Fibroblast of pulmonary artery (primary cell): ENCODE data around the gene ABCA4.

ENCODE experiments used
- DNase-seq: peaks from one replicate; pipeline ENCODE4 v3.0.0-alpha.2; 2010; ENCODE audit warnings: low read depth
- H3K4me3 ChIP-seq: replicated peaks from 2 replicates; pipeline ENCODE4 v1.5.1; 2011; ENCODE audit warnings: low read depth, mild to moderate bottlenecking, control low read depth, low read length, moderate library complexity
- TF ChIP-seq, protein P1 (sequence below): IDR thresholded peaks from 2 replicates; pipeline ENCODE4 v1.5.1; 2011; ENCODE audit warnings: mild to moderate bottlenecking, control low read depth, low read length, inconsistent platforms; ENCODE audit errors: missing control alignments

Gene ABCA4

DNA sequence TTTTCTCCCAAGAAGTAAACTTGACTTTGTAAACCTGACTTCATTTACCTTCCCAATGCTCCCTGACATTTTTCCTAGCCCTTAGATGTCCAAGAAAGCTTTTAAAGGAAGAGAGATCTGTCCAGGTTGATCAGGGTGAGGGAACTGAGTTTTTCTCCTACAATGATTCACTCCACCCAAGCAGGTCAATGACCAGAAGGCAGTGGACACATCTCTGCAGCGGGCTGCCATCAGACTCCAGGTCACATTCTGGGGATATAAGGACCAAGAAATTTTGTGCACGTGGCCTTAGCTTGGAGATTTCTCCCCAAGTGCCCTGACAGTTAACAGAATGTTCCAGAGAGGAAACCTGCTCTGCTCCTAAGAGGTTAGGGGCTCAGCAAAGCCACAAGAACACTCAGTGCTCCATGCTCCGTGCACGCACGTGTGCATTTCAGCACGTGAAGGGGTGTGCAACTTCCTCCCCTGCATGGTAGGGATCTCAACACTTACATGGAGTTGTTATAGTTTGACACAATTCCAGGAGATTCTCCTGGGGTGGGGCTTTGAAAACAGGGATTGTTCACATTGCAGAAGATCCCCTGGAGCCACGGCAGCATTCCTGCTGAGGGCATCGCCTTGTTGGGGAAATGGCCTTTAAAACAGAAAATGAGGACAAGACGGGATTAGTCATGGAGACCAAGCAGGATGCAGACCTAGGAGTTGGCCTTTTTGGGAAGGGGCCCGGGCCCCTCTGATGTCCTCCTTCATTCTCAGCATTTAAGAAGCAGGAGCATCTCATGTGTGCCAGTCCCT is 9.8 kb downstream of the ABCA4 start:
- DNase-seq, result no peak
- TF ChIP-seq, protein P1, sequence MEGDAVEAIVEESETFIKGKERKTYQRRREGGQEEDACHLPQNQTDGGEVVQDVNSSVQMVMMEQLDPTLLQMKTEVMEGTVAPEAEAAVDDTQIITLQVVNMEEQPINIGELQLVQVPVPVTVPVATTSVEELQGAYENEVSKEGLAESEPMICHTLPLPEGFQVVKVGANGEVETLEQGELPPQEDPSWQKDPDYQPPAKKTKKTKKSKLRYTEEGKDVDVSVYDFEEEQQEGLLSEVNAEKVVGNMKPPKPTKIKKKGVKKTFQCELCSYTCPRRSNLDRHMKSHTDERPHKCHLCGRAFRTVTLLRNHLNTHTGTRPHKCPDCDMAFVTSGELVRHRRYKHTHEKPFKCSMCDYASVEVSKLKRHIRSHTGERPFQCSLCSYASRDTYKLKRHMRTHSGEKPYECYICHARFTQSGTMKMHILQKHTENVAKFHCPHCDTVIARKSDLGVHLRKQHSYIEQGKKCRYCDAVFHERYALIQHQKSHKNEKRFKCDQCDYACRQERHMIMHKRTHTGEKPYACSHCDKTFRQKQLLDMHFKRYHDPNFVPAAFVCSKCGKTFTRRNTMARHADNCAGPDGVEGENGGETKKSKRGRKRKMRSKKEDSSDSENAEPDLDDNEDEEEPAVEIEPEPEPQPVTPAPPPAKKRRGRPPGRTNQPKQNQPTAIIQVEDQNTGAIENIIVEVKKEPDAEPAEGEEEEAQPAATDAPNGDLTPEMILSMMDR, result no peak
- no peak overlapping the region for H3K4me3 ChIP-seq

DNA sequence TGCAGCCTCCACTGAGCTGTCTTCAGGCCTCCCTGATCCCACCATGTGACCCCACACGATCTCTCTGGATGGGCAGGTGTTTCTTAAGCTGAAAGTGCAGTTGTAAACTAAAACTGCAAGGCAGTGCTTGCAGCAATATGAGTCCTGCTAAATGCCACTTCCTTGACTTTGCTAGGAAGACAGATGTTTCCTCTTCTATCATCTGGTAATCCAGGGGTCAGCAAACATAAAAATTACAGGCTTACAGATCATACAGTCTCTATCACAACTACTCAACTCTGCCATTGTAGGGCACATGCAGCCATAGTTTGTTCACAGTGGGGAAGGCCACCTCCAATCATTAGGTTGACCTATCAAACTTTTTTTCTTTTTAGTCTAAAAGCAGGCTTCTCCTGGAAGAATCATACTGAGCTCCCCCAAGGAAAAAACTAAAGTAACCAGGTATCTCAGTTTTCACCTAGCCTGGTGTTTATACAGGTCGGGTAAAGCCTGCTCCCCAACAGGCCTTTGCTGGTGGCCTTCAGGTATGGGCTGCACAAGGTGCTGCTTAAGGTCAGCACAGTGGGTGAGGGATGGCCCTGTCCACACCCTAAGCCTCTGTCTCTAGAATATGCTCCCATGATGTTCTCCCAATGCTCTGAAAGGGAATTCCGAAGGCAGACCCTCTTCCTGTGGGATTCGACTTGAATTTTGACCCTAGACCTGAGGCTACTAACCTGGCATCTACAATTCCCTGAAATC is 10.8 kb downstream of the ABCA4 start:
- TF ChIP-seq, protein P1, result no peak
- no peak overlapping the region for H3K4me3 ChIP-seq
- DNase-seq, result no peak

DNA sequence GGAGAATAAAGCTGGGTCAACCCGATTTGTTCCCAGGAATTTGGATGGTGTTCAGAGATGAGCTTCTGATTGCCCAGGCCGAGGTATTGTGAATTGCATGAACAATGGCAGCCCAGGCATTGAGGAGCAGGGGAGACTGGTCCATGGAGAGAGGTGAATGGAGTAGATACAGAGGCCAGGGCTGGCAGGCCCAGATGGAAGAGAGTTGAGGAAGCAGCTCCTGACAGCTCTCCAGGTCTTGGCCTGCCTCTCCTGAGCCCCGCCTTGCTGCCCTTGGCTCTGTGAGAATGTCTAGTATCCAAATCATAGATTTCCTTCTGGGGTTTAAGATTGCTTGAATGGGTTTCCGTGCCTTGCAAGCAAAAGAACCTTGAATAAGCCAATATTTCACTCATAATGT is 11.5 kb downstream of the ABCA4 start:
- TF ChIP-seq, protein P1, result no peak
- no peak overlapping the region for H3K4me3 ChIP-seq
- DNase-seq, result no peak

DNA sequence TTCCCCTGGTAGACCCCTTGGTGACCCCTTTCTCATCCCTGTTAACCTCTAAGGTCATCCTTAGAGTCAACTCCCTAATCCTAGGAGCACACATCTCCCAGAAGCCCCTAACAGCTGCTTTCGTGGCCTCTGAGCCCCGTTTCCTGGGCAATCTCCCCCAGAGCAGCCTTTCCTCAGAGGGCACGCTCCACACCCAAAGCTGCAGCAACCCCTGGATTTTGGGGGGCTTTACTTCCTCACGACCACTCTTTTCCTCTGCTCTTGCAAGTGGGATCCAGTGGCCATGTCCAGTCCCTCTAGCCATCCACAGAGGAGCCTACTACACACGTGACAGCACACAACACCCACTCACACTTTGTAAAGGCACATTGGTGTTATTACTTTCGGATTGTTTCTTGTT is 13.8 kb downstream of the ABCA4 start:
- DNase-seq, result no peak
- no peak overlapping the region for H3K4me3 ChIP-seq
- TF ChIP-seq, protein P1, result no peak

DNA sequence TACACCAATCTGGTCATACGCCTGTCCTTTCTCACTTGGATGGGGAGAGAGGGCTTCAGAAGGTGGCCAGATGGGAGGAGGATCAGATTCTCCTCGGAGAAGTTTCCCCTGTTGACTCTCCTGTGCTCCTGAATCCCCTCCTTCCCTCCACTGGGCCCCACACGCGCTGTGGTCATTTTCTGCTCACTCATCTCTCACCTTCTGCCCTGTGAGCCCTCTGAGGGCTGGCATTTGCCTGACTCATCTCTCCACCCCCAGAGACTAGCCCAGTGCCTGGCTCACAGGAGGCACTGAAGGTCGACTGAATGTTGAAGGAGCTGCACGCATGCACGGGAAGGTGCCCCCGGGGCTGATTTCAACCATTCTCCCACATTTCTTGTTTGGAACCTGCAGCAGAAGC is 14.2 kb downstream of the ABCA4 start:
- DNase-seq, result no peak
- TF ChIP-seq, protein P1, result no peak
- H3K4me3 ChIP-seq, result no peak overlapping the region

DNA sequence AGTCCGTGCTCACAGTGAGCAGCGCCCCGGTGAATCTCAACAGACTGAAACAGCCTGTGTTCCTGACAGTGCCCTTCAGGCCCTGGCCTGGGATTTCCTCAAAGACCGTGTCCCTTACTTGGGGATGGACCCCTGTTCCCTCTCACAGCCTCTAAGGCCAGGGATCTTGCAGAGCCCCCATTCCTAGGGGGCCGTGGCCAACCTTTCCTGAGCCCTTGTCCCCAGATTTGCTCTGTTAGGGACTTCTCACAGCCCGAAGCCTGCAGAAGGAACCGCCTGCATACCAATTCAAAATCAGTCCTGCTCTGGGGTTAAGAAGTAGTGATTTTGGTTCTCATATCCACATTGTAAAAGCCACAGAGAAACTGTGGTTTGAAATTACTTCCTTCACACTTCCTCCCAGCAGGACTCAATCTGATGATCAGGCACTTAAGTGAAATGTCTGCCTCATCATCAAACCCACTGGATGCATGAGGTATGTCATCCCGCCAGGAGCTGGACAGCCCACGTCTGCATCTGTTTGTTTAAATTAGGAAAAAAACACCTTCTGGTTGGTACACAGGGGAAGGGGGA is 14.9 kb downstream of the ABCA4 start:
- no peak overlapping the region for H3K4me3 ChIP-seq
- DNase-seq, result no peak
- TF ChIP-seq, protein P1, result no peak

DNA sequence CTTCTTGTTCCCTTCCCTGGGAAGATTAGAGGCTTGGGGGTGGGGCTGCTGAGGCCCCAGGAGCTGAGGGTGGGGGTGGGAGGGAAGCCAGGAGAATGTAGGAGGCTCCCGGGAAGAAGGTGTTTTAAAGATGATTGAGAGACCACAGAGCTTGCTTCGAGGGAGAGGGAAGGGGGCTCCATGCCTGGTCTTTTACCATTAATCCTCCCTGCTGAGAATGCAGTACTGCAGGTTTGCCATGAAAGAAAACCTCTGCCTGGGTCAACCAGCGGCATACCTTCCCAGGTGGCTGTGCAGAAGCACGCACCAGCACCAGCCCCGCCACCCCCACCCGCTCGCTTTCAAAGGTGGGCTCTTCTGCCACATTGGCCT is 15.4 kb downstream of the ABCA4 start:
- no peak overlapping the region for H3K4me3 ChIP-seq
- TF ChIP-seq, protein P1, result no peak
- DNase-seq, result no peak
